GM23338 (cell line): ENCODE measurements around the gene ANKRD45. TPM values are rescaled to one million over a fixed set of nuclear protein-coding genes. Genes with fewer than 3 reads are reported as not detected.

ENCODE experiments used
- ATAC-seq: fragments of 200-7000 bp; cut with Tn5 transposase; 3 replicates; pipeline ENCODE4 v1.9.1; 2020
- DNase-seq: peaks from one replicate; pipeline ENCODE4 v3.0.0-alpha.2; 2015; ENCODE audit warnings: low spot score
- H2AFZ ChIP-seq: fragments of 200-600 bp; sonication (generic); 2 replicates; pipeline ENCODE4 v1.8.0; 2016; ENCODE audit warnings: antibody characterized with exemption, mild to moderate bottlenecking, moderate library complexity
- H3F3A ChIP-seq: fragments of 200-600 bp; sonication (generic); replicated peaks from 2 replicates; pipeline ENCODE4 v1.8.0; 2017; ENCODE audit warnings: antibody characterized with exemption, mixed run types, low read depth
- H3K27ac ChIP-seq: fragments of 200-600 bp; sonication (generic); 2 replicates; pipeline ENCODE4 v1.6.1; 2016; ENCODE audit warnings: low read depth
- H3K27me3 ChIP-seq: fragments of 200-600 bp; sonication (generic); 2 replicates; pipeline ENCODE4 v1.8.0; 2016; ENCODE audit warnings: mild to moderate bottlenecking, mixed run types, moderate library complexity; ENCODE audit not compliant: insufficient read depth
- H3K36me3 ChIP-seq: fragments of 200-600 bp; sonication (generic); 2 replicates; pipeline ENCODE4 v1.8.0; 2016; ENCODE audit warnings: mild to moderate bottlenecking; ENCODE audit not compliant: insufficient read depth
- H3K4me1 ChIP-seq: fragments of 200-600 bp; sonication (generic); 2 replicates; pipeline ENCODE4 v1.8.0; 2016; ENCODE audit warnings: mild to moderate bottlenecking, moderate library complexity; ENCODE audit not compliant: insufficient read depth
- H3K4me2 ChIP-seq: fragments of 200-600 bp; sonication (generic); 2 replicates; pipeline ENCODE4 v1.7.1; 2017; ENCODE audit warnings: mixed run types
- H3K4me3 ChIP-seq: fragments of 200-600 bp; sonication (generic); 2 replicates; pipeline ENCODE4 v1.6.1; 2016; ENCODE audit warnings: mixed run types
- H3K79me2 ChIP-seq: fragments of 200-600 bp; sonication (generic); replicated peaks from 2 replicates; pipeline ENCODE4 v1.8.0; 2017; ENCODE audit warnings: mild to moderate bottlenecking; ENCODE audit not compliant: insufficient read depth
- H3K9me2 ChIP-seq: fragments of 200-600 bp; sonication (generic); 2 replicates; pipeline ENCODE4 v1.8.0; 2017; ENCODE audit not compliant: insufficient read depth
- H4K20me1 ChIP-seq: fragments of 200-600 bp; sonication (generic); replicated peaks from 2 replicates; pipeline ENCODE4 v1.8.0; 2017; ENCODE audit warnings: mild to moderate bottlenecking; ENCODE audit not compliant: insufficient read depth
- H3K27ac Mint-ChIP-seq: 2 replicates; pipeline ENCODE4 v1.8.0; 2020; ENCODE audit warnings: inconsistent platforms, mild to moderate bottlenecking, moderate library complexity, mixed read lengths
- H3K27me3 Mint-ChIP-seq: 3 replicates; pipeline ENCODE4 v1.8.0; 2022; ENCODE audit warnings: low read depth, mild to moderate bottlenecking, moderate library complexity, mixed read lengths, inconsistent platforms; ENCODE audit not compliant: insufficient read depth, poor library complexity
- H3K36me3 Mint-ChIP-seq: 3 replicates; pipeline ENCODE4 v1.8.0; 2021; ENCODE audit warnings: low read depth, mild to moderate bottlenecking, inconsistent platforms, moderate library complexity, mixed read lengths
- H3K4me1 Mint-ChIP-seq: 3 replicates; pipeline ENCODE4 v1.8.0; 2020; ENCODE audit warnings: mild to moderate bottlenecking, inconsistent platforms, mixed read lengths
- H3K4me3 Mint-ChIP-seq: 3 replicates; pipeline ENCODE4 v1.8.0; 2021; ENCODE audit warnings: moderate library complexity, mild to moderate bottlenecking, inconsistent platforms, mixed read lengths
- H3K9me3 Mint-ChIP-seq: 3 replicates; pipeline ENCODE4 v1.8.0; 2020; ENCODE audit warnings: moderate library complexity, mild to moderate bottlenecking, inconsistent platforms, mixed read lengths
- CREB1 ChIP-seq: fragments of 250-450 bp; sonication (Bioruptor Pico); IDR thresholded peaks from 2 replicates; pipeline ENCODE4 v1.5.0; 2020; ENCODE audit warnings: low read depth, mild to moderate bottlenecking, moderate library complexity
- CTCF ChIP-seq, 2 experiments: fragments of 200-600 bp in 1 of 2; sonication (generic) in 1 of 2; conservative IDR thresholded peaks; 2 replicates each; pipeline versions ENCODE4 v1.5.1 to v1.6.1; 2016 to 2017; ENCODE audit warnings: antibody characterized with exemption in 2 of 2, low read depth in 2 of 2, mild to moderate bottlenecking in 2 of 2, moderate library complexity in 1 of 2
- ETS1 ChIP-seq: IDR thresholded peaks from 2 replicates; pipeline ENCODE4 v1.6.1; 2016; ENCODE audit warnings: antibody characterized with exemption
- EZH2 ChIP-seq: fragments of 200-600 bp; sonication (generic); IDR thresholded peaks from one replicate; pipeline ENCODE4 v1.8.0; 2017; ENCODE audit warnings: antibody characterized with exemption, mild to moderate bottlenecking, low read depth; ENCODE audit not compliant: unreplicated experiment
- EZH2phosphoT487 ChIP-seq: fragments of 200-600 bp; sonication (generic); IDR thresholded peaks from one replicate; pipeline ENCODE4 v1.8.1; 2018; ENCODE audit warnings: antibody characterized with exemption; ENCODE audit not compliant: unreplicated experiment
- JUNB ChIP-seq: IDR thresholded peaks from one replicate; pipeline ENCODE4 v1.6.1; 2016; ENCODE audit warnings: antibody characterized with exemption; ENCODE audit not compliant: unreplicated experiment
- NANOG ChIP-seq: IDR thresholded peaks from 2 replicates; pipeline ENCODE4 v1.6.1; 2016; ENCODE audit warnings: antibody characterized with exemption, borderline replicate concordance
- POLR2AphosphoS5 ChIP-seq: IDR thresholded peaks from 2 replicates; pipeline ENCODE4 v1.6.1; 2016; ENCODE audit warnings: antibody characterized with exemption, low read depth
- REST ChIP-seq: IDR thresholded peaks from one replicate; pipeline ENCODE4 v1.6.1; 2018; ENCODE audit warnings: antibody characterized with exemption; ENCODE audit not compliant: unreplicated experiment
- STAT1 ChIP-seq: IDR thresholded peaks from one replicate; pipeline ENCODE4 v1.6.1; 2016; ENCODE audit warnings: antibody characterized with exemption; ENCODE audit not compliant: unreplicated experiment
- ZNF114 ChIP-seq: fragments of 250-450 bp; sonication (Bioruptor Pico); IDR thresholded peaks from 2 replicates; pipeline ENCODE4 v1.5.0; 2020; ENCODE audit warnings: mild to moderate bottlenecking, moderate library complexity
- ZNF331 ChIP-seq: fragments of 250-450 bp; sonication (Bioruptor Pico); IDR thresholded peaks from 2 replicates; pipeline ENCODE4 v1.5.0; 2020; ENCODE audit warnings: low read depth, mild to moderate bottlenecking, moderate library complexity
- ZNF462 ChIP-seq: fragments of 250-450 bp; sonication (Bioruptor Pico); IDR thresholded peaks from 2 replicates; pipeline ENCODE4 v1.5.0; 2020; ENCODE audit warnings: mild to moderate bottlenecking, moderate library complexity
- polyA plus RNA-seq: library from polyadenylated mRNA; unstranded; fragments of >200 nt; fragmentation: Nextera tagmentation; extraction: Ambion mirVana; gene quantifications from 2 replicates; pipeline ENCODE4 v1.2.1, GENCODE V29; 2016
- total RNA-seq: library from RNA; depleted of rRNA; stranded (reverse); fragments of >200 nt; shearing (Covaris generic); gene quantifications from 2 replicates; pipeline ENCODE4 v1.2.3, GENCODE V29; 2014

Gene ANKRD45
- total and polyA plus RNA-seq, 2 experiments from 2014 or later: 1.5 to 2.3 TPM

- Histone ChIP-seq H3K9me2 (peaks cover 4% of the 10 kb centered on the region; the same call in 1 of the 2 replicates), H3K4me1 (no peaks in the 10 kb centered on the region), H2AFZ (no peak overlapping the region), H3K27me3 (peaks cover 22% of the 10 kb centered on the region; the same call in 1 of the 2 replicates), H3K27ac (no peak overlapping the region), H4K20me1 (no peaks in the 10 kb centered on the region), H3F3A (no peaks in the 10 kb centered on the region), H3K79me2 (no peaks in the 10 kb centered on the region), H3K4me3 (no peak overlapping the region), H3K36me3 (no peaks in the 10 kb centered on the region), H3K4me2 (no peak overlapping the region)
- TF ChIP-seq CTCF (conservative IDR thresholded peaks at IDR 0.05; ENCODE audit: low read depth in 2 of 2): no peak
- no peak for TF ChIP-seq ZNF114 (CRISPR knock-in tag)
- no peak for TF ChIP-seq STAT1
- TF ChIP-seq JUNB: no peak
- no peak for TF ChIP-seq REST
- TF ChIP-seq EZH2phosphoT487: no peak
- no peak for TF ChIP-seq ETS1
- TF ChIP-seq ZNF462: no peak
- no peak for TF ChIP-seq CREB1 (CRISPR knock-in tag)
- TF ChIP-seq POLR2AphosphoS5: no peak
- TF ChIP-seq NANOG: no peak
- TF ChIP-seq ZNF331 (CRISPR knock-in tag): no peak
- TF ChIP-seq EZH2: no peak
- peaks cover 1% of the 10 kb centered on the region for H3K27me3 Mint-ChIP-seq
- H3K27ac Mint-ChIP-seq: no peak overlapping the region
- H3K4me3 Mint-ChIP-seq: no peak overlapping the region
- no peaks in the 10 kb centered on the region for H3K9me3 Mint-ChIP-seq
- DNase-seq: no peak
- H3K4me1 Mint-ChIP-seq: no peaks in the 10 kb centered on the region
- no peaks in the 10 kb centered on the region for H3K36me3 Mint-ChIP-seq
- no peak for ATAC-seq
Observed at GRCh38 chr1:173708787-173709186, 39.1 kb upstream of the ANKRD45 start.
